Measurements from ENCODE around the gene SLC2A2.

SLC2A2 gene

GRCh38 chr3:170966495-170966894 lies 60.0 kb downstream of the SLC2A2 start:
- DNase-seq (ENCODE audit: extremely low spot score), result no peak
- ChIA-PET CTCF (no interaction called here), POLR2A (no interaction called here)
- TF ChIP-seq CTBP1 (IDR thresholded peaks at IDR 0.05; ENCODE audit: borderline replicate concordance) (no peak), L3MBTL2 (conservative IDR thresholded peaks at IDR 0.05) (no peak), BHLHE40 (IDR thresholded peaks at IDR 0.05; ENCODE audit: borderline replicate concordance) (no peak), ELF4 (IDR thresholded peaks at IDR 0.05) (no peak), FOXA1 (IDR thresholded peaks at IDR 0.05) (no peak), ARNT (IDR thresholded peaks at IDR 0.05) (no peak), SP1 (IDR thresholded peaks at IDR 0.05) (no peak)

- CTCF ChIA-PET, result interaction anchor here (0.7 to 1.1 kb wide), 3 partner anchors 9 to 603 kb away, joined by 5 to 7 read pairs (median 6); no protein-coding TSS in a partner anchor
- POLR2A ChIA-PET, result no interaction called here
- DNase-seq (ENCODE audit: extremely low spot score), result no peak
- TF ChIP-seq HDGF (IDR thresholded peaks at IDR 0.05; ENCODE audit: borderline replicate concordance) (no peak), NFRKB (IDR thresholded peaks at IDR 0.05) (no peak), SUZ12 (IDR thresholded peaks at IDR 0.05) (no peak), CTBP1 (IDR thresholded peaks at IDR 0.05; ENCODE audit: borderline replicate concordance) (no peak), FOXA1 (IDR thresholded peaks at IDR 0.05) (no peak), ZNF384 (IDR thresholded peaks at IDR 0.05) (no peak), FOXM1 (IDR thresholded peaks at IDR 0.05; ENCODE audit: borderline replicate concordance) (no peak), ELF4 (IDR thresholded peaks at IDR 0.05) (no peak), FOXK2 (IDR thresholded peaks at IDR 0.05) (no peak), LEF1 (IDR thresholded peaks at IDR 0.05; ENCODE audit: borderline replicate concordance) (no peak), L3MBTL2 (conservative IDR thresholded peaks at IDR 0.05) (no peak), TARDBP (IDR thresholded peaks at IDR 0.05) (no peak), SP1 (IDR thresholded peaks at IDR 0.05) (no peak), PKNOX1 (IDR thresholded peaks at IDR 0.05) (no peak), ARNT (IDR thresholded peaks at IDR 0.05) (no peak)
Measured at GRCh38 chr3:170962411-170962810, 64.1 kb downstream of the SLC2A2 start.

- POLR2A ChIA-PET, result no interaction called here
- CTCF ChIA-PET, result interaction anchor here (0.6 to 1.1 kb wide), 3 partner anchors 47 to 604 kb away, joined by 3 to 5 read pairs (median 3); no protein-coding TSS in a partner anchor
- no peak for TF ChIP-seq HDGF (IDR thresholded peaks at IDR 0.05; ENCODE audit: borderline replicate concordance)
- peak; percentile 82 for TF ChIP-seq PKNOX1 (IDR thresholded peaks at IDR 0.05)
- peak; percentile 23 for DNase-seq (ENCODE audit: extremely low spot score)
Measured at GRCh38 chr3:170961616-170962400, 64.7 kb downstream of the SLC2A2 start.

- ChIA-PET CTCF (no interaction called here), POLR2A (no interaction called here)
- DNase-seq (ENCODE audit: extremely low spot score), result no peak
- TF ChIP-seq LEF1 (IDR thresholded peaks at IDR 0.05; ENCODE audit: borderline replicate concordance) (no peak), FOXA1 (IDR thresholded peaks at IDR 0.05) (no peak), FOXK2 (IDR thresholded peaks at IDR 0.05) (no peak), HDGF (IDR thresholded peaks at IDR 0.05; ENCODE audit: borderline replicate concordance) (no peak), L3MBTL2 (conservative IDR thresholded peaks at IDR 0.05) (no peak), BHLHE40 (IDR thresholded peaks at IDR 0.05; ENCODE audit: borderline replicate concordance) (no peak)
Measured at GRCh38 chr3:170959457-170959856, 67.1 kb downstream of the SLC2A2 start.

GRCh38 chr3:170956647-170957046 lies 69.9 kb downstream of the SLC2A2 start:
- no peak for TF ChIP-seq HDGF (IDR thresholded peaks at IDR 0.05; ENCODE audit: borderline replicate concordance)
- no peak for TF ChIP-seq CTBP1 (IDR thresholded peaks at IDR 0.05; ENCODE audit: borderline replicate concordance)
- no peak for TF ChIP-seq BHLHE40 (IDR thresholded peaks at IDR 0.05; ENCODE audit: borderline replicate concordance)
- ChIA-PET CTCF (no interaction called here), POLR2A (no interaction called here)
- no peak for DNase-seq (ENCODE audit: extremely low spot score)

- TF ChIP-seq CTBP1 (IDR thresholded peaks at IDR 0.05; ENCODE audit: borderline replicate concordance) (no peak), SP1 (IDR thresholded peaks at IDR 0.05) (no peak), PKNOX1 (IDR thresholded peaks at IDR 0.05) (no peak), LEF1 (IDR thresholded peaks at IDR 0.05; ENCODE audit: borderline replicate concordance) (no peak), BHLHE40 (IDR thresholded peaks at IDR 0.05; ENCODE audit: borderline replicate concordance) (no peak), L3MBTL2 (conservative IDR thresholded peaks at IDR 0.05) (no peak), ZNF384 (IDR thresholded peaks at IDR 0.05) (no peak), ELF4 (IDR thresholded peaks at IDR 0.05) (no peak), HDGF (IDR thresholded peaks at IDR 0.05; ENCODE audit: borderline replicate concordance) (no peak), ARNT (IDR thresholded peaks at IDR 0.05) (no peak), FOXM1 (IDR thresholded peaks at IDR 0.05; ENCODE audit: borderline replicate concordance) (no peak), TARDBP (IDR thresholded peaks at IDR 0.05) (no peak), SUZ12 (IDR thresholded peaks at IDR 0.05) (no peak), NFRKB (IDR thresholded peaks at IDR 0.05) (no peak), FOXA1 (IDR thresholded peaks at IDR 0.05) (no peak)
- DNase-seq (ENCODE audit: extremely low spot score), result no peak
- ChIA-PET POLR2A (interaction anchor here (1.3 kb wide), 1 partner anchor 84 kb away, joined by 4 read pairs; the partner anchor contains the start of gene RPL22L1), CTCF (no interaction called here)
Measured at GRCh38 chr3:170953736-170954135, 72.8 kb downstream of the SLC2A2 start.

All from HEK293T (cell line).